AG04450 (cell line): ENCODE measurements around the gene CD82. TPM values are rescaled to one million over a fixed set of nuclear protein-coding genes. Genes with fewer than 3 reads are reported as not detected.

Source experiments
- CTCF ChIA-PET: fragments of 300-600, 350-600 bp; formaldehyde crosslinking; extraction: SDS; loops from one replicate; lab custom pipeline; 2022; ENCODE audit warnings: antibody characterized with exemption, inconsistent platforms; lab: Charles Lee
- POLR2A ChIA-PET: fragments of 350-600 bp; formaldehyde crosslinking; extraction: SDS; loops from one replicate; lab custom pipeline; 2021; ENCODE audit warnings: antibody characterized with exemption, inconsistent platforms; lab: Yijun Ruan, JAX
- DNase-seq: peaks from one replicate; pipeline ENCODE4 v3.0.0-alpha.2; 2011; ENCODE audit warnings: low read depth, low spot score
- H3K27ac ChIP-seq: one replicate; pipeline ENCODE4 v1.5.1; 2012; ENCODE audit warnings: low read depth, low read length, control low read depth
- H3K27me3 ChIP-seq: one replicate; pipeline ENCODE4 v1.6.0; 2012; ENCODE audit warnings: low read length; ENCODE audit not compliant: control insufficient read depth, insufficient read depth
- H3K4me3 ChIP-seq: 2 replicates; pipeline ENCODE4 v1.5.1; 2011; ENCODE audit warnings: mild to moderate bottlenecking, low read depth, low read length, control low read depth
- H3K9me3 ChIP-seq: 2 replicates; pipeline ENCODE4 v1.5.1; 2012; ENCODE audit warnings: low read length; ENCODE audit not compliant: control insufficient read depth, insufficient read depth
- polyA plus RNA-seq: library from polyadenylated mRNA; depleted of rRNA; stranded (reverse); fragments of >200 nt; gene quantifications from 2 replicates; pipeline ENCODE4 v1.2.3, GENCODE V29; 2011
- TF ChIP-seq, protein P1 (sequence below): IDR thresholded peaks from 2 replicates; pipeline ENCODE4 v1.5.1; 2011; ENCODE audit warnings: low read depth, low read length, control low read depth, inconsistent platforms

CD82 gene
- polyA plus RNA-seq, 1 experiment, result 49.3 TPM

DNA sequence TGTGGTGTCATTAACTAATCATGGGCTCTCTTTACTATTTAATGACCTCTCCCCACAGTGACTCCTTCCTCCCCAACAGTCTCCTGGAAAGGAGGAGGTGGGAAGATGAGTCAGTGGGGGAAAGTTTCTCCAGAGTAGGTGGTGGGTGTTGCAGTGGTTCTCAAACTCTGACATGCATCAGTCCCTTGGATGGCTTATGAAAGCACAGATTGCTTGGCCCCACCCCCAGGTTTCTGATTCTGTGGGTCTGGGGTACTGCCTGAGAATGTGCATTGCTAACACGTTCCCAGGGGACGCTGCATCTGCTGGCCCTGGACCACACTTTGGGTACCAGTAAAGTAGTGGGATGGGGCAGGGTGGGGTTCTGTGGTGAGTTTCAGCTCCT lies 9.8 kb downstream of the CD82 start:
- Histone ChIP-seq H3K4me3 (no peak overlapping the region), H3K27me3 (no peaks in the 10 kb centered on the region), H3K27ac (peak overlapping the region; percentile 98), H3K9me3 (no peaks in the 10 kb centered on the region; the same call in 1 of the 2 replicates)
- ChIA-PET CTCF (interaction anchor here (0.8 kb wide), 1 partner anchor 11 kb away, joined by 3 read pairs; no protein-coding TSS in a partner anchor), POLR2A (interaction anchor here (0.8 to 1.2 kb wide), 6 partner anchors 9 to 32 kb away, joined by 3 to 6 read pairs (median 5); partner anchors contain the start of gene CD82)
- DNase-seq, result no peak
- TF ChIP-seq, protein P1, sequence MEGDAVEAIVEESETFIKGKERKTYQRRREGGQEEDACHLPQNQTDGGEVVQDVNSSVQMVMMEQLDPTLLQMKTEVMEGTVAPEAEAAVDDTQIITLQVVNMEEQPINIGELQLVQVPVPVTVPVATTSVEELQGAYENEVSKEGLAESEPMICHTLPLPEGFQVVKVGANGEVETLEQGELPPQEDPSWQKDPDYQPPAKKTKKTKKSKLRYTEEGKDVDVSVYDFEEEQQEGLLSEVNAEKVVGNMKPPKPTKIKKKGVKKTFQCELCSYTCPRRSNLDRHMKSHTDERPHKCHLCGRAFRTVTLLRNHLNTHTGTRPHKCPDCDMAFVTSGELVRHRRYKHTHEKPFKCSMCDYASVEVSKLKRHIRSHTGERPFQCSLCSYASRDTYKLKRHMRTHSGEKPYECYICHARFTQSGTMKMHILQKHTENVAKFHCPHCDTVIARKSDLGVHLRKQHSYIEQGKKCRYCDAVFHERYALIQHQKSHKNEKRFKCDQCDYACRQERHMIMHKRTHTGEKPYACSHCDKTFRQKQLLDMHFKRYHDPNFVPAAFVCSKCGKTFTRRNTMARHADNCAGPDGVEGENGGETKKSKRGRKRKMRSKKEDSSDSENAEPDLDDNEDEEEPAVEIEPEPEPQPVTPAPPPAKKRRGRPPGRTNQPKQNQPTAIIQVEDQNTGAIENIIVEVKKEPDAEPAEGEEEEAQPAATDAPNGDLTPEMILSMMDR, result no peak

DNA sequence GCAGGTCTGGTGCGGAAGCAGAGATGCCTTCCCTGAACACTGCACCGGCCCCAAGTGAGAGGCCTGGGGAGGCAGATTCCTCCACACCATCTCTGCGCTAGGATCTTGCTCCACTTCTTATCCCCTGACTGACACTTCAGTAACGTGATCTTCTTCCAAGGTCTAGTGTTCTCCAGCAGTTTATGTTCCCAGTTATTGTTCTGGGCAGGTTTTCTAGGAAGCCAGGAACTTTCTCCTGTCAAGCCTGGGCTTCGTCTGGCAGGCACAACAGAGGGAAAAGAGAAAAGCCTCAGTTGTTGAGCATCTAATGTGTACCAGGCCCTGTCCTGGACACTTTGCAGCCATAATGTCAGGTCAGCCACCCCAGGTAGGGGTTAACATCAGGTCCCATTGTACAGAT lies 10.5 kb downstream of the CD82 start:
- ChIA-PET POLR2A (no interaction called here), CTCF (no interaction called here)
- H3K27me3 ChIP-seq, result no peaks in the 10 kb centered on the region
- no peak overlapping the region for H3K4me3 ChIP-seq
- no peak for DNase-seq
- peak overlapping the region; percentile 98 for H3K27ac ChIP-seq
- TF ChIP-seq, protein P1, result no peak
- no peaks in the 10 kb centered on the region; the same call in 1 of the 2 replicates for H3K9me3 ChIP-seq

DNA sequence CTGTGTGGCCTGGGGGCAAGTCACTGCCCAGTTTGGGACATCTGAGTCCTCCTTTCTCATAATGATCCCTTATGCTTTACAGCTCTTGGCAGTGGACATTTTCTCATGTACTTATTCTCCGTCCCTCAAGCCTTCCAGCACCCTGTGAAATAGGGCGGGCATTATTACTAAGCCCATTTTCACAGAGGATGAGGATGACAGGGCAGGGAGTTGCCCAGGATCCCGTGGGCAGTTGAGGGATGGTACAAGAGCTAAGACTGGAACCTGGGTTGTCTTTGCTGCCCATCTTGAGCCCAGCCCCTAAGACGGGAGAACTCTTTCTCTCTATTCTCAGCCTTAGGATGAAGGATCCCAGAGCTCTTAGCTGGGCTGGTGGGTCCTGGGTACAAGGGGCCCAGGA lies 11.2 kb downstream of the CD82 start:
- Histone ChIP-seq H3K27me3 (no peaks in the 10 kb centered on the region), H3K9me3 (peaks cover 3% of the 10 kb centered on the region; the same call in 1 of the 2 replicates), H3K4me3 (no peak overlapping the region), H3K27ac (no peak overlapping the region)
- CTCF ChIA-PET, result interaction anchor here (0.5 to 0.6 kb wide), 2 partner anchors 37 to 44 kb away, joined by 3 to 4 read pairs; no protein-coding TSS in a partner anchor
- POLR2A ChIA-PET, result no interaction called here
- TF ChIP-seq, protein P1, result no peak
- DNase-seq, result no peak

DNA sequence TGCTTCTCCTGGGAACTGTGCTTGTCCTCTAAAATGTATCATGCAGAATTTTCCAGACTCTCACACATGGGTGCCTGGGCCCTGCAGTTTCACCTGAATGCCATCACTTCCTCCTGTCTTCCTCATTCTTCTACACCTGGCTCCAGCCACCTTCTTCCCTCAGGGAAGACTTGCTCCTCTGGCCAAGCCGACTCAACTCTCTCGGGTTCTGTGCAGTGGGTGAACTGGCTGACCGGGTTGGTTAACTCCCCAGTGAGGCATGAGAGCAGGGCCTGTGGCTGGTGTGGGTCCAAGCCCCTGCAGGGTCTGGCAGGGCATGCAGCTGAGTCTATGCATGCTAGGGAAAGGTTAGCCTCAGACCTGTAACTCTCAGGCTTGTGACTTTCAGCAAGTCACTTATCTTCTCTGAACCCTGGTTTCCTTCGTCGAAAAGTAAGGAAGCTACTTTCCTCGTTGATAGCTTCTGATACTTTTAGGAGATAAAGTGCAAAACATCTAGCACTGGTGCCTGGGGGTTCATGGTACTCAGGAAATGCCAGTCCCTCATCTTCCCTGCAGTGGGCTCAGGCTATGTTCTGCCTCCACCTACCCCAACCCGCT lies 11.9 kb downstream of the CD82 start:
- TF ChIP-seq, protein P1, result no peak
- POLR2A ChIA-PET, result no interaction called here
- Histone ChIP-seq H3K4me3 (no peak overlapping the region), H3K27me3 (no peaks in the 10 kb centered on the region), H3K9me3 (peaks cover 4% of the 10 kb centered on the region; the same call in 1 of the 2 replicates), H3K27ac (no peak overlapping the region)
- CTCF ChIA-PET, result interaction anchor here (0.5 to 0.8 kb wide), 3 partner anchors 37 to 525 kb away, joined by 3 to 4 read pairs (median 3); no protein-coding TSS in a partner anchor
- no peak for DNase-seq

DNA sequence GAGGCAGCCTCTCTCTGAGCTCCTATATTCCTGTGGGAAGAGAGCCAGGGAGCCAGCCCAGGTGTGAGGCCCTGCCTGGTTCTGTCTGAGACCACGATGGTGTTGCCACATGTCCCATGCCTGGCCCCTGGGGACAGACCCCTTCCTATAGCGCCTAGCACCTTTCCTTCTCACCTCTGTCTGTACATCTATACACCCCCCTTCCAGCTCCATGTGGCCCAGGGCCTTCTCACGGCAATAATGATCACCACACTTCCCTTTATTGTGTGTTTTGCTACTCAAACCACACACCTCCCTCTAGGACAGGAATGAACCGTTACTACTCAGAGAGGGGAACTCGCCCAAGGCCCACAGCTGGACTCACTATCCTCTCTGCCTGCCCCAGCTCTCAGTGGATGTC lies 12.8 kb downstream of the CD82 start:
- ChIA-PET POLR2A (no interaction called here), CTCF (interaction anchor here (0.6 to 1.3 kb wide), 3 partner anchors 25 to 524 kb away, joined by 3 read pairs; no protein-coding TSS in a partner anchor)
- Histone ChIP-seq H3K27me3 (no peaks in the 10 kb centered on the region), H3K9me3 (peaks cover 12% of the 10 kb centered on the region), H3K4me3 (no peak overlapping the region), H3K27ac (no peak overlapping the region)
- TF ChIP-seq, protein P1, result no peak
- DNase-seq, result no peak
